GM12878 (cell line): ENCODE results near the gene KCNK5. TPM values are rescaled to one million over a fixed set of nuclear protein-coding genes. Genes with fewer than 3 reads are reported as not detected.

Experiments
- ATAC-seq: fragments of 200-7000 bp; cut with Tn5 transposase; 3 replicates; pipeline ENCODE4 v1.9.1; 2020; ENCODE audit warnings: mild to moderate bottlenecking, moderate library complexity
- BruUV-seq: library from RNA; stranded (reverse); fragments of 400-500 nt; replicated peaks from 2 replicates; lab custom pipeline; 2021; lab: Mats Ljungman, UMichigan
- CTCF ChIA-PET: fragments of 300-600 bp; sonication (Branson Sonifier 250); formaldehyde crosslinking; extraction: SDS; loops from one replicate; lab custom pipeline; 2021; ENCODE audit warnings: inconsistent platforms; lab: Yijun Ruan, JAX
- POLR2A ChIA-PET: fragments of 350-600 bp; formaldehyde crosslinking; extraction: SDS; loops from one replicate; lab custom pipeline; 2021; ENCODE audit warnings: inconsistent platforms; lab: Charles Lee
- RAD21 ChIA-PET: fragments of 300-600 bp; sonication (Branson Sonifier 250); formaldehyde crosslinking; loops from one replicate; lab custom pipeline; 2023; ENCODE audit warnings: antibody characterized with exemption; ENCODE audit not compliant: unreplicated experiment; lab: Charles Lee
- SMC1A ChIA-PET: fragments of 300-600 bp; sonication (Branson Sonifier 250); formaldehyde crosslinking; loops from one replicate; lab custom pipeline; 2023; ENCODE audit not compliant: unreplicated experiment, uncharacterized antibody; lab: Charles Lee
- DNase-seq: peaks from one replicate; pipeline ENCODE4 v3.0.0-alpha.2; 2011; ENCODE audit warnings: low read depth, low spot score
- FAIRE-seq: peaks from 3 replicates; lab custom pipeline; 2011; peaks lifted over from hg19 to GRCh38; lab: Jason Lieb, UNC
- H2AFZ ChIP-seq: 2 replicates; pipeline ENCODE4 v1.6.0; 2011; ENCODE audit warnings: low read depth, low read length, control low read depth; ENCODE audit not compliant: control insufficient read depth
- H3K27ac ChIP-seq: 2 replicates; pipeline ENCODE4 v1.5.1; 2011; ENCODE audit warnings: control low read depth; ENCODE audit not compliant: control insufficient read depth, insufficient read depth
- H3K27me3 ChIP-seq, 2 experiments: replicated peaks in 1 of 2; 2 replicates each; pipeline versions ENCODE4 v1.6.0 to v1.6.1; 2011; ENCODE audit warnings: low read length in 1 of 2; ENCODE audit not compliant: control insufficient read depth in 2 of 2, insufficient read depth in 2 of 2
- H3K36me3 ChIP-seq, 2 experiments: 2 replicates each; pipeline ENCODE4 v1.5.1; 2011; ENCODE audit warnings: low read length in 1 of 2; ENCODE audit not compliant: control insufficient read depth in 2 of 2, insufficient read depth in 2 of 2
- H3K4me1 ChIP-seq: 2 replicates; pipeline ENCODE4 v1.6.1; 2011; ENCODE audit warnings: mild to moderate bottlenecking, low read length, moderate library complexity, mixed read lengths; ENCODE audit not compliant: control insufficient read depth, insufficient read depth
- H3K4me2 ChIP-seq: 2 replicates; pipeline ENCODE4 v1.6.0; 2011; ENCODE audit warnings: control low read depth; ENCODE audit not compliant: control insufficient read depth, insufficient read depth
- H3K4me3 ChIP-seq: fragments of 200-600 bp; sonication (generic); 2 replicates; pipeline ENCODE4 v1.5.1; 2016
- H3K79me2 ChIP-seq: 2 replicates; pipeline ENCODE4 v1.6.0; 2011; ENCODE audit warnings: low read length; ENCODE audit not compliant: control insufficient read depth, insufficient read depth
- H3K9ac ChIP-seq: 2 replicates; pipeline ENCODE4 v1.8.0; 2011; ENCODE audit warnings: low read length, control low read depth, mixed read lengths; ENCODE audit not compliant: control insufficient read depth, insufficient read depth
- H3K9me3 ChIP-seq: replicated peaks from 3 replicates; pipeline ENCODE4 v1.5.1; 2011; ENCODE audit warnings: mild to moderate bottlenecking, low read length; ENCODE audit not compliant: control insufficient read depth, insufficient read depth
- H4K20me1 ChIP-seq: 2 replicates; pipeline ENCODE4 v1.6.0; 2011; ENCODE audit not compliant: control insufficient read depth, insufficient read depth
- CBX3 ChIP-seq: fragments of 200-600 bp; sonication (generic); IDR thresholded peaks from 2 replicates; pipeline ENCODE4 v1.6.1; 2016; ENCODE audit warnings: low read depth, borderline replicate concordance
- CEBPB ChIP-seq, 2 experiments: fragments of 150-350 bp in 1 of 2; IDR thresholded peaks; 2 replicates each; pipeline ENCODE4 v1.6.1; 2012 to 2014; ENCODE audit warnings: low read depth in 2 of 2, low read length in 2 of 2, borderline replicate concordance in 1 of 2, inconsistent platforms in 1 of 2
- CHD1 ChIP-seq: IDR thresholded peaks from 2 replicates; pipeline ENCODE4 v1.6.1; 2012; ENCODE audit warnings: low read depth, low read length, improper control_type of control experiment
- FOS ChIP-seq: IDR thresholded peaks from 3 replicates; pipeline ENCODE4 v1.6.1; 2011; ENCODE audit warnings: borderline replicate concordance; ENCODE audit not compliant: insufficient read length; ENCODE audit errors: extremely low read depth
- FOXM1 ChIP-seq: IDR thresholded peaks from 2 replicates; pipeline ENCODE4 v1.6.1; 2012; ENCODE audit warnings: low read depth, mild to moderate bottlenecking, inconsistent platforms, low read length, moderate library complexity
- JUND ChIP-seq: IDR thresholded peaks from 2 replicates; pipeline ENCODE4 v1.6.1; 2012; ENCODE audit warnings: low read depth, mild to moderate bottlenecking, low read length, improper control_type of control experiment, moderate library complexity
- MTA2 ChIP-seq: fragments of 450-650 bp; IDR thresholded peaks from 2 replicates; pipeline ENCODE4 v1.6.1; 2016; ENCODE audit warnings: low read depth, mild to moderate bottlenecking, moderate library complexity
- MXI1 ChIP-seq: fragments of 150-350 bp; IDR thresholded peaks from 2 replicates; pipeline ENCODE4 v1.6.1; 2011; ENCODE audit warnings: low read depth, mild to moderate bottlenecking, inconsistent platforms, low read length, improper control_type of control experiment
- PAX5 ChIP-seq: IDR thresholded peaks from 2 replicates; pipeline ENCODE4 v1.6.1; 2011; ENCODE audit warnings: low read depth, low read length, borderline replicate concordance
- RBBP5 ChIP-seq: fragments of 200-600 bp; sonication (generic); conservative IDR thresholded peaks from 2 replicates; pipeline ENCODE4 v1.6.1; 2016
- SIN3A ChIP-seq: IDR thresholded peaks from 2 replicates; pipeline ENCODE4 v1.6.1; 2012; ENCODE audit warnings: low read depth, low read length, improper control_type of control experiment
- SP1 ChIP-seq: IDR thresholded peaks from one replicate; pipeline ENCODE4 v1.6.1; 2011; ENCODE audit warnings: low read depth, low read length
- WGBS: methylation state at CpG from one replicate; pipeline ENCODE4 v1.1.6; 2016; ENCODE audit warnings: low lambda C conversion rate; ENCODE audit not compliant: insufficient replicate concordance, insufficient coverage; ENCODE audit errors: missing lambda C conversion rate; 5-methylcytosine and 5-hydroxymethylcytosine counted together
- in situ Hi-C: fragments of 300-500 bp; cut with MboI; formaldehyde crosslinking; loops from 9 replicates; pipeline ENCODE4 v1.14.3; 2018; ENCODE audit warnings: mixed read lengths
- intact Hi-C: fragments of 100-400 bp; cut with micrococcal nuclease; formaldehyde crosslinking; loops from one replicate; pipeline ENCODE4 v1.14.2; 2022; ENCODE audit not compliant: unreplicated experiment
- polyA plus RNA-seq, 11 experiments: library from polyadenylated mRNA; depleted of rRNA in 4 of 11; unstranded in 6 of 11; stranded (reverse) in 5 of 11; fragments of >200 nt; fragmentation: Nextera tagmentation in 4 of 11; fragmentation: Illumina TruSeq in 1 of 11; extraction: Ambion mirVana in 4 of 11; extraction: Trizol in 1 of 11; gene quantifications; 1 replicate in 1 of 11; 2 replicates in 10 of 11; pipeline versions ENCODE4 v1.2.1 to v1.2.3, GENCODE V29; 2011 to 2016; ENCODE audit warnings: inconsistent platforms in 2 of 11, missing spikeins in 2 of 11, low read depth in 1 of 11
- total RNA-seq, 4 experiments: library from RNA; depleted of rRNA in 3 of 4; stranded (reverse); fragments of >200 nt in 3 of 4; fragmentation: Illumina TruSeq in 1 of 4; extraction: Trizol in 1 of 4; gene quantifications; 2 replicates each; pipeline versions ENCODE4 v1.2.1 to v1.2.3, GENCODE V29; 2013 to 2021
- TF ChIP-seq, protein P1 (sequence below): fragments of 450-650 bp; formaldehyde crosslinking; IDR thresholded peaks from 2 replicates; pipeline ENCODE4 v1.4.0; 2020; ENCODE audit warnings: mild to moderate bottlenecking, moderate library complexity
- TF ChIP-seq, protein P2 (sequence below): IDR thresholded peaks from 2 replicates; pipeline ENCODE4 v1.6.1; 2012; ENCODE audit warnings: low read depth, low read length, improper control_type of control experiment

The KCNK5 gene
- total and polyA plus RNA-seq, 10 of the 15 experiments (the other 5 are each of a cell fraction or from before 2014, with no cell fraction given), result 0.11 to 4.2 (median 2.1) TPM

DNA sequence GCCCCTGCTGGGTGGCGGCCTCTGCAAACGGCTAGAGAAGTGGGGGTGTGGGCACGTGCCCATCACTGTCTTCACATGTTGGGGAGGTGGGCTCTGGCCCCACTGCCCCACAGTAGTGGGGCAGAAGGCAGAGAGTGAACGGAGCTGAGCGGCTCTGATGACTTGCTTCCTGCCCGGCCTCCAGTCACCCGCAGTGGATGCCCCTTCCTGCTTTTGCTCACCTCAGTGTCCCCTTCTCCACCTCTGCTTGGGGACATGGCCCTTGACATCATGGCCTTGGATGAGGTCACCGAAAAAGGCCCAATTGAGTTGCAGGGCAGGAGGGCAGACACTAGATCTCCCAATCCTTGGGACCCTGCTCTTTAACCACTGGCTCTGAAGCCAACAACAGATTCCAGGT, 40.1 kb downstream of the KCNK5 start:
- no peaks in the 10 kb centered on the region for H3K27me3 ChIP-seq
- no peak for ATAC-seq
- WGBS, result 29% methylated on average over 8 of the region's 8 CpGs
- no peak overlapping the region for H3K9ac ChIP-seq
- no peak overlapping the region for H2AFZ ChIP-seq
- in situ Hi-C loops (no loop called here), intact Hi-C loops (no loop called here)
- ChIA-PET RAD21 (interaction anchor here (1.7 kb wide), 1 partner anchor 22 kb away, joined by 3 read pairs; no protein-coding TSS in a partner anchor), CTCF (interaction anchor here (1.7 to 3.5 kb wide), 2 partner anchors 114 to 116 kb away, joined by 10 to 32 read pairs; no protein-coding TSS in a partner anchor), POLR2A (no interaction called here), SMC1A (interaction anchor here (1.4 kb wide), 1 partner anchor 29 kb away, joined by 8 read pairs; no protein-coding TSS in a partner anchor)
- H4K20me1 ChIP-seq, result no peaks in the 10 kb centered on the region
- no peak overlapping the region for H3K4me3 ChIP-seq
- H3K4me1 ChIP-seq, result no peaks in the 10 kb centered on the region
- FAIRE-seq, result no peak
- H3K9me3 ChIP-seq, result no peaks in the 10 kb centered on the region
- H3K27ac ChIP-seq, result no peak overlapping the region
- no peaks in the 10 kb centered on the region for H3K36me3 ChIP-seq
- no TSS peak for BruUV-seq
- H3K4me2 ChIP-seq, result no peak overlapping the region
- no peak for TF ChIP-seq FOXM1
- TF ChIP-seq PAX5, result no peak
- TF ChIP-seq, protein P1, sequence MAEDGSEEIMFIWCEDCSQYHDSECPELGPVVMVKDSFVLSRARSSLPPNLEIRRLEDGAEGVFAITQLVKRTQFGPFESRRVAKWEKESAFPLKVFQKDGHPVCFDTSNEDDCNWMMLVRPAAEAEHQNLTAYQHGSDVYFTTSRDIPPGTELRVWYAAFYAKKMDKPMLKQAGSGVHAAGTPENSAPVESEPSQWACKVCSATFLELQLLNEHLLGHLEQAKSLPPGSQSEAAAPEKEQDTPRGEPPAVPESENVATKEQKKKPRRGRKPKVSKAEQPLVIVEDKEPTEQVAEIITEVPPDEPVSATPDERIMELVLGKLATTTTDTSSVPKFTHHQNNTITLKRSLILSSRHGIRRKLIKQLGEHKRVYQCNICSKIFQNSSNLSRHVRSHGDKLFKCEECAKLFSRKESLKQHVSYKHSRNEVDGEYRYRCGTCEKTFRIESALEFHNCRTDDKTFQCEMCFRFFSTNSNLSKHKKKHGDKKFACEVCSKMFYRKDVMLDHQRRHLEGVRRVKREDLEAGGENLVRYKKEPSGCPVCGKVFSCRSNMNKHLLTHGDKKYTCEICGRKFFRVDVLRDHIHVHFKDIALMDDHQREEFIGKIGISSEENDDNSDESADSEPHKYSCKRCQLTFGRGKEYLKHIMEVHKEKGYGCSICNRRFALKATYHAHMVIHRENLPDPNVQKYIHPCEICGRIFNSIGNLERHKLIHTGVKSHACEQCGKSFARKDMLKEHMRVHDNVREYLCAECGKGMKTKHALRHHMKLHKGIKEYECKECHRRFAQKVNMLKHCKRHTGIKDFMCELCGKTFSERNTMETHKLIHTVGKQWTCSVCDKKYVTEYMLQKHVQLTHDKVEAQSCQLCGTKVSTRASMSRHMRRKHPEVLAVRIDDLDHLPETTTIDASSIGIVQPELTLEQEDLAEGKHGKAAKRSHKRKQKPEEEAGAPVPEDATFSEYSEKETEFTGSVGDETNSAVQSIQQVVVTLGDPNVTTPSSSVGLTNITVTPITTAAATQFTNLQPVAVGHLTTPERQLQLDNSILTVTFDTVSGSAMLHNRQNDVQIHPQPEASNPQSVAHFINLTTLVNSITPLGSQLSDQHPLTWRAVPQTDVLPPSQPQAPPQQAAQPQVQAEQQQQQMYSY (CRISPR knock-in tag), result no peak
- no peak for TF ChIP-seq SP1
- TF ChIP-seq MTA2, result no peak
- TF ChIP-seq JUND, result no peak
- no peak for TF ChIP-seq CBX3
- TF ChIP-seq FOS, result no peak
- no peak for TF ChIP-seq SIN3A
- TF ChIP-seq, protein P2, sequence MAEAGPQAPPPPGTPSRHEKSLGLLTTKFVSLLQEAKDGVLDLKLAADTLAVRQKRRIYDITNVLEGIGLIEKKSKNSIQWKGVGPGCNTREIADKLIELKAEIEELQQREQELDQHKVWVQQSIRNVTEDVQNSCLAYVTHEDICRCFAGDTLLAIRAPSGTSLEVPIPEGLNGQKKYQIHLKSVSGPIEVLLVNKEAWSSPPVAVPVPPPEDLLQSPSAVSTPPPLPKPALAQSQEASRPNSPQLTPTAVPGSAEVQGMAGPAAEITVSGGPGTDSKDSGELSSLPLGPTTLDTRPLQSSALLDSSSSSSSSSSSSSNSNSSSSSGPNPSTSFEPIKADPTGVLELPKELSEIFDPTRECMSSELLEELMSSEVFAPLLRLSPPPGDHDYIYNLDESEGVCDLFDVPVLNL, result no peak
- no peak for TF ChIP-seq MXI1
- no peak for TF ChIP-seq RBBP5
- TF ChIP-seq CHD1, result no peak
- TF ChIP-seq CEBPB (IDR thresholded peaks at IDR 0.05; ENCODE audit: borderline replicate concordance in 1 of 2, low read depth in 2 of 2, low read length in 2 of 2), result no peak
- DNase-seq, result no peak
- no peaks in the 10 kb centered on the region for H3K79me2 ChIP-seq
